ENCODE data around the gene RPS2.
"Not testable (repeated sequence)": the region's sequence is repeated elsewhere in the genome, so short reads cannot be mapped to it uniquely, and the experiment has no call there.

RPS2 gene

GRCh38 chr16:1962161-1963153 is 2.2 kb downstream of the RPS2 start:
- not testable (repeated sequence) for DNase-seq

- DNase-seq = peak; percentile 50
Observed at GRCh38 chr16:1961651-1962067, 3.0 kb downstream of the RPS2 start.

GRCh38 chr16:1960665-1961630 is 3.7 kb downstream of the RPS2 start:
- peak; percentile 79 for DNase-seq

GRCh38 chr16:1959269-1960039 is 5.2 kb downstream of the RPS2 start, which contains the start of gene NDUFB10:
NDUFB10 (plus strand) TSS chr16:1959538; CDS start chr16:1959625, 87 bp downstream.
- peak; percentile 94 for DNase-seq

GRCh38 chr16:1958715-1959268 is 5.8 kb downstream of the RPS2 start:
- no peak for DNase-seq

- not testable (repeated sequence) for DNase-seq
Observed at GRCh38 chr16:1958143-1958491, 6.5 kb downstream of the RPS2 start.

- DNase-seq = not testable (repeated sequence)
Observed at GRCh38 chr16:1957434-1958142, 7.0 kb downstream of the RPS2 start.

GRCh38 chr16:1953734-1954133 is 10.9 kb downstream of the RPS2 start:
- no peak for DNase-seq

- DNase-seq = no peak
Observed at GRCh38 chr16:1950559-1950958, 14.1 kb downstream of the RPS2 start.

GRCh38 chr16:1950047-1950446 is 14.6 kb downstream of the RPS2 start:
- no peak for DNase-seq

GRCh38 chr16:1949507-1949906 is 15.1 kb downstream of the RPS2 start:
- no peak for DNase-seq

GRCh38 chr16:1947369-1947670 is 17.3 kb downstream of the RPS2 start:
- DNase-seq = no peak

- no peak for DNase-seq
Observed at GRCh38 chr16:1946495-1947368, 17.9 kb downstream of the RPS2 start.

GRCh38 chr16:1945559-1946391 is 18.9 kb downstream of the RPS2 start:
- DNase-seq = no peak

GRCh38 chr16:1944612-1945199 is 19.9 kb downstream of the RPS2 start:
- DNase-seq = no peak

GRCh38 chr16:1942810-1943726 is 21.6 kb downstream of the RPS2 start, which contains the start of gene MSRB1:
MSRB1 (minus strand) TSS chr16:1943199; CDS start chr16:1943156, 43 bp downstream.
- DNase-seq = peak; percentile 100

GRCh38 chr16:1942047-1942809 is 22.4 kb downstream of the RPS2 start:
- peak; percentile 47 for DNase-seq

Measured in hematopoietic multipotent progenitor cell treated with erythropoietin and hydrocortisone succinate and interleukin-3 and kit ligand, for 6 days (in vitro differentiated cells).